IPS-18c (cell line): Measurements from ENCODE around the gene CLIC6.

Source experiments
- H3K4me3 ChIP-seq: 2 replicates; pipeline ENCODE4 v1.7.0; 2013; ENCODE audit warnings: low read depth, mild to moderate bottlenecking, low read length, moderate library complexity; ENCODE audit not compliant: insufficient read depth
- H3K9me3 ChIP-seq: one replicate; pipeline ENCODE4 v1.6.1; 2013; ENCODE audit warnings: mild to moderate bottlenecking, low read length, moderate library complexity; ENCODE audit not compliant: control insufficient read depth, insufficient read depth

Gene CLIC6

DNA sequence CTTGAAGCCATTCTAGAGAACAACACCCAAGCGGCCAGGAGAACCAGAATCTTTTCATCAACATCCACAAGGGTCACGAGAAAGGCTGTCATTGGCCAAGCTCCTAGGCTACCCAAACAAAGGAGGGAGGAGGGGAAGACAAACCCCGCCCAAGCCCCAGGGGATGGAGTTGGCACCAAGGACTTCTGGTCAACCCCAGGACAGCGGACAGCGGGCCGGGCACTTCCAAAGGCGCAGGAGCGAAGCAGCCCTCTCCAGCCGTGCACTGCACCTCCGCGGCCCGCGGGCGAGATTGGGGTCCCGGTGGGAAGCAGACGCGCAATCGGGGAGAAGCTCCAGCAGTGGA lies at the start of gene CLIC6:
Gene CLIC6, plus strand, starts transcription at position 192 of the 346 bp plus-strand sequence. CDS start 395 bp downstream, outside the sequence.
- Histone ChIP-seq H3K9me3 (no peaks in the 10 kb centered on the region), H3K4me3 (peak within 1 kb of the TSS; percentile 66)

DNA sequence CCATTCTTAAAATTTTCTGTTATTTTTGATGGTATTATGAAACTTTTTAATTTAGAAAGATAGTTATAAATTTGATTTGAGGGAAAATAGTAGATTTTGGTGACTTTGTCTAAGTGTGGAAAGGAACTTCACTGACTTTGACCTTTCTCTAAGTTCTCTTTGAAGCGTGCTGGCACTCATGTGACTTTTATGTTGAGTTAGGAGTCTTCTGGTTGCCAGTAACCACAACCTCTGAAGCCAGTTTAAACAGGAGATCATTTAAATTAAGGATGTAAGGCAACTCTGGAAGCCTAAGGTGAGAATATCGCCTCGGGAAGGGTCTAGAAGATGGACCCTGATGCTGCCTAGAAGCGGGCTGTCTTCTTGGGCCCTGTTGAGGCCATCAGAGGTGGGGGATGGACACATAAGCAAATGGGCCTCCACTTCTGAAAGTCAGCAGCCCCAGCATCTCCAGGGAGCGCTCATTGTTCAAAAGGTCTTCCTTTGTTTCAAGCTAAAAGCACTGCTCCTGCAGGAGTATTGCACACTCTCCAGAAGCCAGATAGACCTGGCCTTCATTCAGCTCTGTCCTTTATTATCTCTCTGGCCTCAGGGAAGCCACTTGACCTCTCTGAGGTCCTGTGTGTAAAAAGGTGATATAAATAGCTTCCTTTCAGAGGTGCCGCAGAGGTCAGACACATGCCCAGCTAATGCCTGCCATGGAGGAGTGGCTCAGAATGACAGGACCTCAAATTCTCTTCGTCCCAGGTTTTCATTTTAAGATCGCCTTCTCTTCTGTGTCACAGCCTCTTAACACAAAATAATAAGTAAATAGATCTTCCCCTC lies 48.7 kb upstream of the CLIC6 start:
- no peak overlapping the region for H3K4me3 ChIP-seq
- H3K9me3 ChIP-seq: no peaks in the 10 kb centered on the region

DNA sequence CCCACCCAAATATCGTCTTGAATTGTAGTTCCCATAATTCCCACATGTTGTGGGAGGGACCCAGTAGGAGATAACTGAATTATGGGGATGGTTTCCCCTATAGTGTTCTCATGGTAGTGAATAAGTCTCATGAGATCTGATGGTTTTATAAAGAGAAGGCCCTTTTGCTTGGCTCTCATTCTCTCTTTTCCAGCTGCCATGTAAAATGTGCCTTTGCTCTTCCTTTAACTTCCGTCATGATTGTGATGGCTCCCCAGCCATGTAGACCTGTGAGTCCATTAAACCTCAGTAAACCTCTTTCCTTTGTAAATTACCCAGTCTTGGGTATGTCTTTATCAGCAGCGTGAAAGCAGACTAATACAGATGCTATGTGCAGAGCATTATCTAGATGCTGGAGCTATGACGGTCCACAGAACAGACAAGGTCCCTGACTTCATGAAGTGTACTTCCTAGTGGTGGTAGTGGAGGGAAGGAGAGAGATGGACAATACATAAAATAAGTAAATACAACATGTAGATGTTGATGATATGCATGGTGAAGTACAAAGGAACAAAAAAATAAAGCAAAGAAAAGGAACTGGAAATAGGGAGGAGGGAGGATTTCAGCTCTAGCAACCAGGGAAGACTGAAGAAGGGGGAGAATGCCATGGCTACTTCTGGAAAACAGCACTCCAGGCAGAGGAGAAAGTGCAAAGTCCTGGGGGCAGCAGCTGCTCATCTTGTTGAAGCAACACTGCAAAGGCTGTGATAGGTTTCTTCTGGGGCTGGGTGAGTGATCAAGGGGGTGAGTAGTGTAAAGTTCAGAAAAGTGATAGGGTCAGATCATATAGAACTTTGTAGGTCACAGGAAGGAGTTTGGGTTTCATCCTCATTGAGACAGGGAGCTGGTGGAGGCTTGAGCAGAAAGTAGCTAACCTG lies 47.1 kb upstream of the CLIC6 start:
- Histone ChIP-seq H3K9me3 (no peaks in the 10 kb centered on the region), H3K4me3 (no peak overlapping the region)

DNA sequence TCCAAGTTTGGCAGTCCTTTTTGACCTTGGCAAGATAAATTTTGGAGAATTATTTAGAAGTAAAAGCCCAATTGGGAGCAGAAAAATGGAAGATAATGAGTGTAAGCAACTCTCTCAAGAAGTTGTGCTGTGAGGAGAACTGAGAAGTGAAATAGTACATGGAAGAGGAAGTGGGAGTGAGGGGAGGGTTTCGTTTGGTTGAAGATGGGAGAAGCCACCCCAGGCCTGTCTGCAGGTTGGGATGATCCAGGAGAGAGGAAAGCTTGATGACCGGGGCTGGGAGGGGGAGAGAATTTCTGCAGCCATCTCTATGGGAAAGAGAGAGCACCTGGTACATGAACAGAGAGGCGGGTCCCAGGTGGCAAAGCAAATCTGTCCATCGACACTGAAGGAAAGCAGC lies 45.3 kb upstream of the CLIC6 start:
- H3K4me3 ChIP-seq: no peak overlapping the region
- no peaks in the 10 kb centered on the region for H3K9me3 ChIP-seq

DNA sequence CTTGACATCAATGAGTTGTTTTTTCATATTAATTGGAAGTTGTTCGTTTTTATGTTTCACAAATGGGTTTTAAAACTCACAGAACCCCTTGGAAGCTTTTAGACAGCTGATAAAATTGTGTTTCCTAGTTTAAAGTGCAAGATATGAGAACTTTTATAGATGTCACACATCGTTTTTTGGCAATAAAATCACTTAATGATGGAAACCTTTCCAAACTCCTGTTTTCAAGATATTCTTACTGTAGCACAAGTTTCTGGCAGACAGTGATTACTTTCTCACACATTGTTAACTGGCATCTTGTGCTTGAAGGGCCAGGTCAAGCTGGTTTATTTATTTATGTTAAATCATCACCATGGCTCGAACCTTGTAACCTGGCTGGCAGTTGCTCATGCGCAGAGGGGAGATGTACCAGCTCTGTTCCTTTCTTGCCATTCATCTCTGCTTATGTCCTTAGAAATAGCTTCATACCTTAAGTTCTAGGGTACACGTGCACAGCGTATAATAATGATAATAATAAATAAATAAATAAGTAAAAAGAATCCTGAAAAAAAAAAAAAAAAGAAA lies 43.7 kb upstream of the CLIC6 start:
- no peaks in the 10 kb centered on the region for H3K9me3 ChIP-seq
- no peak overlapping the region for H3K4me3 ChIP-seq

DNA sequence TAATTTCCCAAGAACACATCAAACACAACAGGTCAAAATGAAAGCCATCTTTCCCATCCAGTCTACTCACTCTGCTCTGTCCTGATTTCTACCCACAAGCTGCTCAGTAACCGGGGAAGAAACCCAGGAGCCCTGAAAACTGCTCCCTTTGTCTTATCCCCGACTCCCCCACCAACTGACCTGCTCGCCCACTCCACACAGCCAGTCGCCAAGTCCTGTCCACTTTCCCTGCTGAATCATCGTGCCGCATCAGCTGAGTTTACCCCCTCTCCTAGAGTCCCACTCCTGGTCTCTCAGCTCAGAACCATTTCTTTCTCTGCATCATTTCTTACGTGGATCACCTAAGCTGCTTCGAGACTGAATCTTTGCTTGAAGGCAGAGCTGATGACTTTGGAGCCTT lies 42.7 kb upstream of the CLIC6 start:
- Histone ChIP-seq H3K4me3 (no peak overlapping the region), H3K9me3 (no peaks in the 10 kb centered on the region)

DNA sequence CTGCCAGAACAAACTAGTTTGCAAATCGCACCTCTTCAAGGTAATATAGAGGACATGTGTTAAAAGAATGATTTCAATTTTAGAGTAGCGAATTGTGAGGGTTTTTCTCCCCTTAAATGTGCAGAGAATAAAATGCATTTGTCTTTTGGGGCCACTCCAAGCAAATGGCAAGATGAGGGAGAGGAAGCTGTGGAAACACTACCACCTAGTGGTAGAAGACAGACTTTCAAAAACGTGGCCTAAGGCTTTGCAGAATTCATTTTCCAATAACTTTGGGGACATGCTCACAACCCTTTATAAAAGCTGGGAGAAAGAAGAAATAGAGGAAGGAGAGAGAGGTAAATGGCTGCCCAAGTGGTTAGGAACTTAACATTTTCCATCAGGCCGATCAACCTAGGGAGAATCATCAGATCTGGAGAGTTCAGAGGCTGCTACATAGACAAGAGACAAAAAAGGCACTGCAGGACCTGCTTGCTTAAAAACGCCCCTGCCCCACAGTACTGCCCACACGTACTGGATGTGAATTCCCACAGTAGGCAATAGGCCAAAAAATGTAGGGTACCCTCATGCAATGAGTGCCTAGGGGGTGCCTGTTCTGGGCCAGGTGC lies 38.2 kb upstream of the CLIC6 start:
- H3K4me3 ChIP-seq: no peak overlapping the region
- peaks cover 2% of the 10 kb centered on the region for H3K9me3 ChIP-seq

DNA sequence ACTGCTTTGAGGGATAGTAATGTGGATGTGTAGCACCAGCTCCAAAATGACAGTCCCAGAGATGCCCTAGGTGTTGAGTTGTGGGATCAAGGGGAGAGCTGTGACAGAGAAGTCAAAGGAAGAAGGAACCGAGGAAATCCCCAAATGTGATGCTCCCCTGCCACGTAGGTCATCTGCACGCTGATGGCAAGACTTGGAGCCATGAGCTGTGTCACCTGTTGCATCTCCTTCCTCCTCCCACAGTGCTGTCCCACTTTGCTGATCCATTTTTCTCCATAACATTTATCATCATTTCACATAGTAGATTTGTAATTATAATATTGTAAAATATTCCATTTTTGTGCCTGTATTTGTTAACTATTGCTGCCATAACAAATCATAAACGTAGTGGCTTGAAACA lies 36.3 kb upstream of the CLIC6 start:
- H3K9me3 ChIP-seq: peaks cover 2% of the 10 kb centered on the region
- no peak overlapping the region for H3K4me3 ChIP-seq

DNA sequence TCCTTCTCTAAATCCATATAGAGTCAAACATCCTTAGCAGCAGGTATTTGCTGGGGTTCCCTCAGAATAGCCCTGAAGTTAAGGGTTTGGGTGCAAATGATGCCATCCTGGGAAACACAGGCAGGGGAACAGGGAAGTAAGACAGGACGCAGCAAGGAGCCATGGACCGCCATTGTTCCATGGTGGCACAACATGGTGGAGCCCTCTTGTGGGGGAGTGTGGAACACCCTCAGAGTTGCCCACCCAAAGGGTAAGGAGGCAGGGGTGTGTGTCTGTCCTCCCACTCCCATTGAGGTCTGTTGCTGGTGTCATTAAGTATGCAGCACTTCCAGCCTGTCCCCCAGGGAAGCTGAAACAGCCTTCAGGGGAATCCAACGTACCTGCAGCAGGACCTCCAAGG lies 33.5 kb upstream of the CLIC6 start:
- peaks cover 4% of the 10 kb centered on the region for H3K9me3 ChIP-seq
- H3K4me3 ChIP-seq: no peak overlapping the region

DNA sequence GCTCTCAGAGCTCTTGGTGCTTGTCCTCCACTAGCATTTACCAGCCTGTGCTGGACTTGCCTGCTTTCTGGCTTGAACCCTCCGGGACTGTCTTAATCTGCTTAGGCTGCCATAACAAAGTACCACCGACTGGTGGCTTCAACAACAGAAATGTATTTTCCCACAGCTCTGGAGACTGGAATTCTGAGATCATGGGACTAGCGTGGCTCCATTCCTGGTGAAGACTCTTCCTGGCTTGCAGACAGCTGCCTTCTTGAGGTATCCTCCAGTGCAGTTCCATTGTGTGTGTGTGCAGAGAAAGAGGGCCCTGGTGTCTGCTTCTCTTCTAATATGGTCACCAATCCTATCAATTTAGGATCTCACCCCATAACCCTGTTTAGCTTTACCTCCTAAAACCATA lies 31.8 kb upstream of the CLIC6 start:
- Histone ChIP-seq H3K9me3 (peaks cover 2% of the 10 kb centered on the region), H3K4me3 (no peak overlapping the region)

DNA sequence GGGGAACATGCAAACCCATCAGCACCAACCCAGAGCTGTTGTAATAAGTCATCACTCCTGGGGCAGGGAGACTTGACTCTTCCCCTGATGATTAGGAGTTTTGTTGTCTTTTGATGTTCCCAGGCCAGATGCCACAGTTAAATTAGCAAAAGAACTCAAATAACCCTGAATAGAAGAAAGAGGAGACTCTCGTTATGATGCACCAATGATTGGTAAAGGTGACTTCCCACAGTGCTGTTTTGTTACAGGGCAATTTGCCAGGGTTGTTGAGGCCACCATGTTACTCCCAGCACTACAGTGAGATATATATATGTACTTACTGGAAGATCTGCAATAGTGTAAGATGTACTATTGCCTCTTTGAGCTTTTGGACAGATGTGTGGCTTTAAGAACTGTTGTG lies 29.5 kb upstream of the CLIC6 start:
- no peak overlapping the region for H3K4me3 ChIP-seq
- peaks cover 2% of the 10 kb centered on the region for H3K9me3 ChIP-seq

DNA sequence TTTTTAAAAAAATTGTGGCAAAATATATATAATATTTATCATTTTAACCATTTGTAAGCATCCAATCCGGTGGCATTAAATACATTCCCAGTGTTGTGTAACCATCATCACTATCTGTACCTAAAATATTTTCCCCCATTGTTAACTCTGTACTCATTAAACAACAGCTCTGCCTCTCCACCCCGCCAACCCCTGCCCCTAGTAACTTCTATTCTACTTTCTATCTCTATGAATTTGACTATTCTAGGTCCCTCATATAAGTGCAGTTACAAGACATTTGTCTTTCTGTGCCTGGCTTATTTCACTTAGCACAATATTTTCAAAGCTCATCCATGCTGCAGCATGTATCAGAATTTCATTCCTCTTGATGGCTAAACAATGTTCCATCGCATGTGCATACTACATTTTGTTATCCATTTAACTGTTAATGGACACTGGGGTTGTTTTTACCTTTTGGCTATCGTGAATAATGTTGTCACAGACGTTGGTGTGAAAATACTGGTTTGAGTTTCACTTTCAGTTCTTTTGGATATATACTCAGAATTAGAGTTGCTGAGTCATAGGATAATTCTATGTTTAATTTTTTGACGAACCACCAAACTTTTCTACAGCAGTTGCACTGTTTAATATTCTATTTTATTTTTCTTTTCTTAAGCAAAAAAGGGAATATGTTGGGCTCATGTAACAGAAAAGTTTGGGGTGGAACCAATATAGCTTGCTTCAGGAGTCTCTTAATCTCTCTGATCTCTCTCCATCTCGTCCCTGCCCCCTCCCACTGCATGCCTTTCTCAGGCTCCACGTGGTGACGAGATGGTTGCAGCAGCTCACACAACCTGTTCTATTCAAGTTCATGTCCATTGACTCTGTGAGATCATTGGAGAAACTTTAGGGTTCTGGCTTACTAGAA lies 28.7 kb upstream of the CLIC6 start:
- Histone ChIP-seq H3K9me3 (peaks cover 2% of the 10 kb centered on the region), H3K4me3 (no peak overlapping the region)

DNA sequence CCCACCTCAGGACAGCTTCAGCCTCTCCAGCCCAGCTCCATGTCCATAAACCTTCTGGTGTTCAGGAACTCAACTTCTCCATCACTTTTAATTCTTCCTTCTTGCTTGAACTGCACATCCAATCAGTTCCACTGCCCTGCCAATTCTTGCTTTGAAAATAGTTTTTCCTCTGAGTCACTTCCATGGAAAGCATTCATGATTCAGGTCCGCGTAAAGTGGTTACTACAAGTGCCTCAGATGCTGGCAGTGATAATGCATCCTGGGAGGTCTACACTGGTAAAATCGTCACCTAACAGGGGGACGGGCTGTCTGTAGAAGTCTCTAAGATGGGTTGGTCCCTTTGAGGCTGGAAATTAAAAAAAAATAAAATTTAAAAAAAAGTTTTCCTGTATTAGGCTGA lies 27.9 kb upstream of the CLIC6 start:
- H3K4me3 ChIP-seq: no peak overlapping the region
- peaks cover 2% of the 10 kb centered on the region for H3K9me3 ChIP-seq

DNA sequence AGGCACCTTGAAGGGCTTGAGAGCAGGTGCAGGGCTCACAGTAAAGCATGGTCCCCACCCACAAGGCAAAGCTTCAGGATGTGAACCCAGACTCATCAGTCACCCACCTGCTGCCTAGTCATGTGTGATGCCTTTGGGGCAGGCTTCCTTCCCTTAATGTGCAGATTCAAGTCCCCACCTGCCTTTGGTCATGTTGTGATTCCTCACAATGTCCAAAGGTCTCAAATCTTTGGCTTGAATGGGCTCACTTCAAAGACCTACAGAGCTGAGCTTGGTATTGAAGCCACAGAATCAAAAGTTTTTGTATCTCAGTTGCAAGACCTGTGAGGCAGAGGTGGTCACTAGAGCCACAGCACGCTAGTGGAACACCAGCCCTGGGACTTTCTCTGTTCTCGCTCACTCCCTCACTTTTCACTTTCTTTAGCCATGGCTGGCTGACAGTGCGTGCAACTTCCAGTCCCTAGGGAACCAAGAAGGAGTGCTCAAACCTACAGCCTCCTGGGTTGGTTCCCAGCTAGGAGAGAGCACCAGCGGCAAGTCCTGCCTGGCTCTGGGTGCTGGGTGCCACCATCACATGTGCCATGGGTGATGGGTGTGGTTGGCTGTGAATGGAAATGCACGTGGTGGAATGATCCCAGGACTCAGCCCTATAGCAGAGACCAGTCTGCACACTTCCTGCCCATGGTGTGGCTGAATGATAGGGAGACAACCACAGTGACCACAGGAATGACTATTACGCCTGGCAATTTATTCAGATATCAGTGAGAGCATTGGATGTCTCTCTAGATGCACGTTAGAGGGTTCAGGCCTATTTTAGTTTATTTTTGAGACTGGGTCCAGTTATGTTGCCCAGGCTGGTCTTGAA lies 26.4 kb upstream of the CLIC6 start:
- Histone ChIP-seq H3K9me3 (peaks cover 2% of the 10 kb centered on the region), H3K4me3 (no peak overlapping the region)

DNA sequence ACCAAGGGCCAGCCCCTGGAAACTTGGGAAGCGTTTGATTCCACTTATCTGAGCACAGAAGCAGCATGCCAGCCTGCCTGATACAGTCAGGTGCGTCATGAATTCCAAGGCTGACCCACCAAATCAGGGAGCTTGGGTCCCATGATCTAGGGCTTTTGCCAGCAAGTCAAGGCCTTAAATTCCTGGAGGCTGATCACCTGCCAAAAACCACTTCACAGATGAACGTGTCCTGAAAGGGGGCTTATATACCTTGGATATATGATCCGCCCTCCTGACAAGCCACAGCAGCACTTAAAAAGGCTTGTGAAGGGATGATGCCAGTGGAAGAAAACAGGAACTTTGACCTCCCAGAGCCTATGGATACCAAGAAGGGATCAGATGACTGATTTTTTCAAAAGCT lies 24.0 kb upstream of the CLIC6 start:
- Histone ChIP-seq H3K4me3 (no peak overlapping the region), H3K9me3 (no peaks in the 10 kb centered on the region)

DNA sequence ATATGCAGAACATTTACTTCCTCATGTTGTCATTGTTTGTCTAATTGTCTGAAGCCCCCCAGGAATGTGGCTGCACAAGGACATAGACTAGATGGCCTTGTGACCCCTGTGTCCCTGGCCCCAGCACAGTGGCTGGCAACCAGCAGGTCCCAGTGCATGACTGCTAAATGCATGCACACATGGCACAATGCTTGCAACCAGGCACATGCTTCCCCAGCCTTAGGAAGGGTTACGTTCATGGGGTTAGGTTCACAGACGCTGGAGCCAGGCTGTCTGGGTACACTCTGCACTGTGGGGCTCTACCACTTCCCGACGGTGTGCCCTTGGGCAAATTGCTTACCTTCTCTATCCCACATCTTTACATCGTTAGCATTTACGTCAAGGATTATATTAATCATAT lies 21.2 kb upstream of the CLIC6 start:
- H3K9me3 ChIP-seq: no peaks in the 10 kb centered on the region
- no peak overlapping the region for H3K4me3 ChIP-seq
